GM19438 (cell line): ENCODE results near the gene EPX.
"Not testable (repeated sequence)": the region's sequence is repeated elsewhere in the genome, so short reads cannot be mapped to it uniquely, and the experiment has no call there.

ENCODE experiments used
- ATAC-seq: cut with Tn5 transposase; IDR thresholded peaks from one replicate; pipeline ENCODE4 v1.9.1; 2021; ENCODE audit warnings: low read depth; ENCODE audit not compliant: unreplicated experiment

The EPX gene, protein sequence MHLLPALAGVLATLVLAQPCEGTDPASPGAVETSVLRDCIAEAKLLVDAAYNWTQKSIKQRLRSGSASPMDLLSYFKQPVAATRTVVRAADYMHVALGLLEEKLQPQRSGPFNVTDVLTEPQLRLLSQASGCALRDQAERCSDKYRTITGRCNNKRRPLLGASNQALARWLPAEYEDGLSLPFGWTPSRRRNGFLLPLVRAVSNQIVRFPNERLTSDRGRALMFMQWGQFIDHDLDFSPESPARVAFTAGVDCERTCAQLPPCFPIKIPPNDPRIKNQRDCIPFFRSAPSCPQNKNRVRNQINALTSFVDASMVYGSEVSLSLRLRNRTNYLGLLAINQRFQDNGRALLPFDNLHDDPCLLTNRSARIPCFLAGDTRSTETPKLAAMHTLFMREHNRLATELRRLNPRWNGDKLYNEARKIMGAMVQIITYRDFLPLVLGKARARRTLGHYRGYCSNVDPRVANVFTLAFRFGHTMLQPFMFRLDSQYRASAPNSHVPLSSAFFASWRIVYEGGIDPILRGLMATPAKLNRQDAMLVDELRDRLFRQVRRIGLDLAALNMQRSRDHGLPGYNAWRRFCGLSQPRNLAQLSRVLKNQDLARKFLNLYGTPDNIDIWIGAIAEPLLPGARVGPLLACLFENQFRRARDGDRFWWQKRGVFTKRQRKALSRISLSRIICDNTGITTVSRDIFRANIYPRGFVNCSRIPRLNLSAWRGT

DNA sequence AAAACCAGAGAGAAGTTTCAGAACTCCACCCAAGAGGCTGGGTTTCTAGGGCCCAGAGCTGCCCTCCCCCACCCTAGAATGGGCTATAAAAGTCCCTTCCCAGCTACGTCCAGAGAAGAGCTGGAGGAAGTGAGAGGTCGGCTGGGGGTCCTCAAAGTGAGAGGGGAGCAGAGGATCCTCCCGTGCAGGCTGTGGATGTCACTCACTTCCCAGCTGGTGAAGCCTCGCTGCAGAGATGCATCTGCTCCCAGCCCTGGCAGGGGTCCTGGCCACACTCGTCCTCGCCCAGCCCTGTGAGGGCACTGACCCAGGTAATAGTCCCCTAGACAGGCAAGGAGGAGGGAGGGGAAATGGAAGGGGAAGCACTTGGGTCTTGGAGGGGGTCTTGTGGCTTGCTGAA lies at the start of gene EPX:
EPX (plus strand) TSS at position 115 of the 400 bp plus-strand sequence; CDS start at position 236, 121 bp downstream.
- no peak for ATAC-seq

DNA sequence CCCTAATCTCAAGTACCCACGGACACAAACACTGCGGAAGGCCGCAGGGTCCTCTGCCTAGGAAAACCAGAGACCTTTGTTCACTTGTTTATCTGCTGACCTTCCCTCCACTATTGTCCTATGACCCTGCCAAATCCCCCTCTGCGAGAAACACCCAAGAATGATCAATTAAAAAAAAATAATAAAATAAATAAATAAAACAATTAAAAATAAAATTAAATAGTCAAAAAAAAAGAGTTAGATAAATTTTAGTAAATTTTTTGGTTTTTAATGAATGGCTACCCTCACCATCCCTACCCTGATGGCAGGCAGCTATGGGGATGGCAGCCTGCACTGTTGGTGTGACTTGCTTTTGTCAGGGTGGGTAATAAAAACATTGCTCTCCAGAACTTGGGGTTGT lies 49.2 kb upstream of the EPX start:
- not testable (repeated sequence) for ATAC-seq

DNA sequence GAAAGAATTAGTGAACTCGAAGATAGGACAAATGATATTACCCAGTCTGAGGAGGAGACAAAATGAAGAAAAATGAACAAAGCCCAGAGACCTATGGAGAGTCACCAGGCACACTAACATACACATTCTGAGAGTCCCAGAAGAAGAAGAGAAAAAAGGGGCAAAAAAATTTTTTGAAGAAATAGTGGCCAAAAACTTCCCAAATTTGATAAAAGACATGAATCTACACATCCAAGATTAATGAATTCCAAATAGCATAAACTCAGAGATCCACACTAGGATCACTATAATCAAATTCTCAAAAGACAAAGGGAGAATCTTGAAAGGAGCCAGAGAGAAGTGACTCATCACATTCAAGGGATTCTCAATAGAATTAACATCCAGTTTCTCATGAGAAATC lies 47.7 kb upstream of the EPX start:
- no peak for ATAC-seq

DNA sequence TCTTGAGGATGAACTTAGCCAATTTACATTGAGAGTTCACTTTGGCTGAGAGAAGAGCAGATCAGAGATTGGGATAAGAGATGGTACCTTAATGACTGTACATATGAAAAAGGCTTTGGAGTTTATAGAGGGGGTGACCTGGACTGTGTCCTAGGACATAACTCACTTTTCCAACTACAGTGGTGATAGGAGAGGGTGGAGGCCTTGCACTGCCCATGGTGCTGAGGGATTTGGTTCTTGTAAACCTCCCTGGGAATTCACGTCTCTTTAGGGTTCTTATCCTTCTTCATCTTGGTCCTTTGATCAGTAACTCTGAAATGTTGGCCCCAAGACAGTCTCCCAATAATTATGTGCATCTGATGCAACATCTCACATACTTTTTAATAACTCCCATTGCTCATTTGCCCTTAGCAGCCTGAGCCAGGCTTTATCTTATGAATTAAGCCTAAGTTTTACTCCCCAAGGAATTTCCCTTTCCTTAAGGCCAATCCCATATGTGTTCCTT lies 44.5 kb upstream of the EPX start, which contains the start of gene OR4D1:
OR4D1 (plus strand) TSS at position 455 of the 505 bp plus-strand sequence. CDS start 6,770 bp downstream, outside the sequence.
- ATAC-seq, result no peak

DNA sequence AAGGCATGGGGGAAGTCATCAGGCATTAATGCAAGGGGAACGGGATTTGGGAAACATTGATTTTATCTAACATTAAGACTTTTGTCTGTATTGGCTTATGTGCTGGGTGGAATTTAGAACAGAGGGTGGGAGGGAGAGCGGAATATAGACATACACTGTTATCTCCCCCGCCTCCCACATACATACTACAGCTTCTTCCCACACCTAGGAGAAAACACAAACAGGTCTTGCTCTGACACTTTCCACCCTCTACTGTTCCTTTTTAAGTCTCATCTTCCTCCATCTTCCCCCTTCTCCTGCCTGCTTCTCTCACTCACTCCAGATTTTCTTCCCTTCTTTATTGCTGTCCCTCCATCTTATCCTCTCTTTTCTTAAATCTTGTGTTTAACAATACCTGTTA lies 43.9 kb upstream of the EPX start:
- ATAC-seq, result no peak

DNA sequence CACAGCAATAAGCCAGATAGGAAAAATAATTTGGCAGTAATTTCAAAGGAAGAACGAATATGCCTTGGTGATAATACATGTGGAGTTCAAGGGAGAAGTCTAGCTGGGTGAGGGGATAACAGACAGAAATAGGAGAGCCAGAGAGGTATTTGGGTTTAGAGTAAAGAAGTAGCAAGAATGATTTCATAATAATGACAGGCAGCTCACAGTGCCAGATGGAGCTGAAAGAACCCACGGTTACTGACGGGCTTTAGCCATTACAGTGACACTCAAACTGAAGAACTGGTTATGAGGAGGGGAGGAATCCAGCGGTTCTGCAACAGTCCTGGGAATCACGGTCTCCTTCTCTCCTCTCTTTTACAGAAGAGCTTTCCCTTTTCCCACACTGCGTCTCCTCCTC lies 42.1 kb upstream of the EPX start:
- ATAC-seq, result no peak

DNA sequence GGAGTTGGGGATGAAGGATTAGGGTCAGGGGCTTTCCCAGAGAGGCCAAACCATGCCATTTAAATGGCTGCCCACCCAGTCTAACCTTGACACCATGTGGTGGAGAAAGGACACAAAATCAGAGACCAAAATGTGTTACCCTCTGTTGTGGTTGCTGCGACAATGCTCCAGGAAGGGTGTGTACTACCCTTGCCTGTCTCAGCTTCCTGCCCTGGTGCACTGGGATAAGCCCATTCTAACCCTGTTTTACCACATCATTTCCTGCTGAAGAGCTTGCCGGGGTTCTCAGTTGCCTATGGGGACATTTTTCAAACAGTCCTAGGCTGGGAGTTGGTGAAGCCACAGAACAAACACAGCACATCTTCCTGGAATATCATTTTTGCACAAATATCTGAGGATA lies 39.5 kb upstream of the EPX start:
- no peak for ATAC-seq

DNA sequence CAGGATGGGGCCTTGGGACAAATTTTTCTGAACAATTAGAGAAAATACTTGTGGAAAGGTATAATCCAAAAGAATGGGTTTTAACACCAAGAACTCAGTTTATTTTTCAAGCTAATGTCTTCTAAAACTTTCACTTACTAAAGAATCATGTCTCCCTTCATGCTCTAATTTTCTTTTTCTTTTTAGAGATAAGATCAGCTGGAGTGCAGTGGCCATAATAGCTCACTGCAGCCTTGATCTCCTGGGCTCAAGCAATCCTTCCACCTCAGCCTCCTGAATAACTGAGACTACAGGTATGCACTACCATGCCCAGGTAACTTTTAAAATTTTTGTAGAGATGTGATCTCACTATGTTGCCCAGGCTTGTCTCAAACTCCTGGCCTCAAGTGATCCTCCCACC lies 38.9 kb upstream of the EPX start:
- no peak for ATAC-seq

DNA sequence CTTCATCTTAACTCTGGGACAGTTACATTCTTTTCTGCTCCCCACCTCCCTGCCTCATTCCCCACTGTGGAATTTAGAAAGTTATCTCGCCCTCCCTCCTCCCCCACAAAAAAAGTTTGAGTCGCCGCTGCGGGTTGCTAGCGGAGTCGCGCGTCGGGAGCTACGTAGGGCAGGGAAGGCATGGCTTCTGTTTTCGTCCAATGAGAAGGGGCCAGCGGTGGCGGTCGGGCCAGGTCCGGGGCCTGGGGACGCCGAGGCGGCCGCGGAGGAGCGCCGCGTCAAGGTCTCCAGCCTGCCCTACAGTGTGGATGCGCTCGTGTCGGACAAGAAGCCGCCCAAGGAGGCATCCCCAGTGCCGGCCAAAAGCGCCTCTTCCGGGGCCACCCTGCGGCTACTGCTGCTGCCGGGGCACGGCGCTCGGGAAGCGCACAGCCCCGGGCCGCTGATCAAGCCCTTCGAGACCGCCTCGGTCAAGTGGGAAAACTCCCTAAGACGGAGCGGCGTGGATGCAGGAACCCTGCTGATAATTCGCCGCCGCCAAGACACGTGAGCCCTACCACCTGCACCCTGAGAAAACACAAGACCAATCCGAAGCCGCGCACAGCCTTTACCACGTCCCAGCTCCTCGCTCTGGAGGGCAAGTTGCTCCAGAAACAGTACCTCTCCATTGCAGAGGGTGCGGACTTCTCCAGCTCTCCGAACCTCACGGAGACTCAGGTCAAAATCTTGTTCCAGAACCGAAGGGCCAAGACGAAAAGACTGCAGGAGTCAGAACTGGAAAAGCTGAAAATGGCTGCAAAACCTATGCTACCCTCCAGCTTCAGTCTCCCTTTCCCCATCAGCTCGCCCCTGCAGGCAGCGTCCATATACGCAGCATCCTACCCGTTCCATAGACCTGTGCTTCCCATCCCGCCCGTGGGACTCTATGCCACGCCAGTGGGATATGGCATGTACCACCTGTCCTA lies 35.4 kb upstream of the EPX start:
- ATAC-seq, result no peak

DNA sequence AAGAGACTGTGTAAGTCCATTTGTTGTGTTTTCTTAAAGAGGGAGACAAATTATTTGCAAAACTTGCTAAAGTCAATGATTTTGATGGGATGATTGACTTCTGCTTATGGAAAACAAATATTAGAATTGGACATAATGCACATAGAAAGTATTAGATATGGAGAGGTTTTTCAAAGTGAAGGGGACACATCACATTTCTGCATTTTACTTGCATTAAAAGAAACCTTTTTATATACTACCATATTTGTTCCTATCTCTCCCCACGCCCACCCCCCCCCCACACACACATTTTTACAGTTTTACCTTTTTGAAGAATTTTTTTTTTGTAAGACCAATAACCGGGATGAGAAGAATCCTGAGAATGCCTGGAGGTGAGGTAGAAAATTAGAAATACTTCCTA lies 34.3 kb upstream of the EPX start:
- no peak for ATAC-seq

DNA sequence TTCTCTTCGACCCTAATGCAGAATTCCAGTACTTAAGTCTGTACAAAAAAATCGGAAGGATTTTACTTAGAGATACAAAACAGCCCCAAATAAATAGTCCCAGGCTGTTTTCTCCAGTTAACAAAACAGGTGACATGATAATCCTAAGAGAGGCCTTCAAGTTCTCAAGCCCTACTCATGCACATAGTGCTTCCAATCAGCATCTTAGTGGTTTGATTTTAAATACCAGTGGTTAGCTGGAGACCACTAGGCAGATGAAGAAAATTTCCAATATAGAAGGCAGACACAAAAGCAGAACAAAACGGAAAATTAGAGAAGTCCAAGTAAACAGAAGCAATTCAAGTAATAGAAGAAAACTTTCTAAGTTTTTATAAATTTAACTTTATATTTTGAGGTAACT lies 31.0 kb upstream of the EPX start:
- ATAC-seq, result no peak

DNA sequence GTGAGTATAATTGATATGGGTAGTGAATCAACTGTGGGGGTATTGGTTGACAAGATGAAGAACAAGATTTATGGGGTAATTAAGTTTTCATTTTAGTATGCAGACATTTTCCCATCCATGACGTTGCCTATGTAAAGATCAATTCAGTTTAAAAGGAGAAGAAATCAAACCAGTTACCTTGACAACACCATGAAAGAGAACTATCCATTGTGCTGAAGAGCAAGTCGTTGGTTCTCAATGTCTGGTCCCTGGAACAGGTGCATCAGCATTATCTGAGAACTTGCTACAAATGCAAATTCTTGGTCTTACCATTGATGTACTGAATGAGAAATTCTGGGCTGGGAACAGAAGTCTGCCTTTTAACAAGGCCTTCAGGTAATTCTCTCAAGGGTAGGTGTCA lies 26.5 kb upstream of the EPX start:
- ATAC-seq, result no peak

DNA sequence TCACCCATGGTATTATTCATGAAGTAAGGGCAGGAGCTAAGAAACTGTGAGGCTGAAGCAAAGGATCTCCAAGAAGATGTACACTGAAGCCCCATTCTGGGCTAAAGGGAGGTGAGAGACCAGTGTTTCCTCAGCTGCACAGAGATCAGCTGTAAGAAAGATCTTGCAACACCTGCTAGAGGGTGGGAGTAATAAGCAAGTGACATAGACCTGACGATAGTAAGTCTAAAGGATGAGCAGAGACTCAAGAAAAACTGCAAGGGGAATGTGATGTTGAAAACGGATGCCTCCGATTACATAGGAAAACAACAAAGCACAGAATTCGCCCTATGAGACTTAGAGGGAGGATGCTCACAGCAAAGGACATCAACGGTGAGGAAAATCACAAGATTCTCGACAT lies 25.8 kb upstream of the EPX start, which contains the start of gene OR4D2:
OR4D2 (plus strand) TSS at position 301 of the 400 bp plus-strand sequence. CDS start 2,674 bp downstream, outside the sequence.
- no peak for ATAC-seq

DNA sequence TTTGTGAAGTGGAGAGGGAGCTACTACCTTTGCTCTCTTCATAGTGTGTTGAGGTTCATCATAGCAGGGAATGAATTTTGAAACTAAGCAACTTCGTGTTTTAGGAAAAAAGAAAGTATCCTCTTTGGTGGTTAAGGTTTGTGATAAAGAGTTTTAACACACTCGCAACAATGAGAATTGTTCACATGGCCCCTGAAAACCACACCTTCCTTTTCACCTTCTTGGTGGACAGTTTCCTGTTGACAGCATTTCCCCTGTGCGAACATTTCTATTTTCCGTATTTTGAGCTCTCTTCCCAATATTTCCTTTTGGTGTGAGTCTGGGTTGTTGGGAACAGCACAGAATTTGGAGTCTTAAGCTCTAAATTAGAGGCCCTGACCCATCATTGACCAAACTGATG lies 21.9 kb upstream of the EPX start:
- ATAC-seq, result no peak

DNA sequence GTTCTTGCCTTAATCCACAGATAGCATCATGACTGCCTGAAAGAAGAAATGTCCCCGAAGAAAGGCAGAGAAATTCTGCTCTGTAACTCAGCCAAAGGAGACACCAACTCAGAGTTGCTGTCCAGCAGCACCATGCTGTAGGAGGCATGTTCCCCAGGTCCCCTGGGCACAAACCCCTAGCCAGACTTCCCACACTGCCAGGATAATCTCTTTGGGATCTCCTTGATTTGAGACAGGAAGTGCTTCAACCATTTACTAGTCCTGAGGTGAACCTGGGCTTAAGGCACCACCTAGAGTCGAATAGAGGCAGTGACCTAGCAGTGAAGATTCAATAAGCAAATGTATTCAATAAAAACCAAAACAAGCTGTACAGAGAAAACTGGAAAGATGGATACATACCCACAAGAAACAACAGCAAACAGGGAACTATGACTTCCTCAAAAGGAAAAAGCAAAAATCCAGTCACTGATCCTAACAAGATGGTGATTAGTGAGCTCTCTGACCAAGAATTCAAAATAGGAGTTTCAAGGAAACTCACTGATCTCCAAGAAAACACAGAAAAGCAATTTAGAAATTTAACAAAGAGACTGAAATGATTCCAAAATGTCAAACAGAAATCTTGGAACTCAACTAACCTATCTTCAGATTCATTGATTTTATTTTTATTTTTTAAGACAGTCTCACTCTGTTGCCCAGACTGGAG lies 20.0 kb upstream of the EPX start:
- no peak for ATAC-seq

DNA sequence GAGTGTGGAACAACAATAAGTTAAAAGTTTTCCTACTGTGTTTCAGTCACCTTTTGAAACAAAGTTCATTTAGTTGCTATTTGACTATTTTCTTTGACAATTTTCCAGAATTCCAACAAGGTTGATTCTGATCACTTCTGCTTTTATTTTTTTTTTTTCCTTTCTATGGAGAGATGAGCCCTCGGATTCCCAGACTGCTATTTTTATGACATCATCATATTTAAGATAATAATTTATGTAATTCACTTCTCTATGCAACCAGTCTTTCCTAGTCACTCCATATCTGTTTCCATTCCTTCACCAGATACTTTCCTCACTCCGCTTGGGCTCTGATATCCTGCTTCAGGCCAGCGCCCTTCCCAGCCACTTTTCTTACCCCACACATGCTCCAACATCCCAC lies 17.7 kb upstream of the EPX start:
- no peak for ATAC-seq

DNA sequence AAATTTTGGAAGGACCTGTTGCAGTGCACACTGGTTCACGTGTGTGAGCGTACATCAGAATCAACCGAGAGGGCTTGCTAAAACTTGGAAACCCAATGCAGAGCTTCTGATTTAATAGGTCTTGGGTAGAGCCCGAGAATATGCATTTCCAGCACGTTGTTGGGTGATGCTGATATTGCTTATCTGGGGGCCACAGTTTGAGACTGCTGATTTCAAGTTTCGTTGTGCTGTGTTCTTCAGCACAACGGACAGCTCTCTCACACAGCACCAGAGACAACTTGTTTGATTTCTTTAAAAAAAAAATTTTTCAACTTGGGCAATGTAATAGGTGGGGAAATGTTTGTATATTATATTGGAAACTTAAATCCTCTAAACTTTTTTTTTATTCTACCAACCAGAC lies 16.3 kb upstream of the EPX start:
- no peak for ATAC-seq

DNA sequence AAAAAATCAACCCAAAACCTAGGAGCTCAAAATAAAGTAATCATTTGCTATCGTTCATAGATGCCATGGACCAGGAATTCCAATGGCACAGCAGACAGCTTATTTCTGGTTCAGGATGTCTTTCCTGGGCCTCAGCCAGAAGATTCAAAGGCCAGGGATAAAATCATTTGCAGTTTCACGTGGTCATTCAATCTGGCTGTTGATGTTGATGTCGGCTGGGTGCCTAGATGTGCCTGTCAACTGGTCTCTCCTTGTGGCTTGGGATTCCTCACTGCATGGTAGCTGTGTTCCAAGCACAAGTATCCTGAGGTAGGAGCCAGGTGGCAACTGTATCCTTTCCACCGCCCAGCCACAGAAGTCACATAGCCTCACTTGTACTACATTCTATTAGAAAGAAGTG lies 10.7 kb upstream of the EPX start:
- no peak for ATAC-seq

DNA sequence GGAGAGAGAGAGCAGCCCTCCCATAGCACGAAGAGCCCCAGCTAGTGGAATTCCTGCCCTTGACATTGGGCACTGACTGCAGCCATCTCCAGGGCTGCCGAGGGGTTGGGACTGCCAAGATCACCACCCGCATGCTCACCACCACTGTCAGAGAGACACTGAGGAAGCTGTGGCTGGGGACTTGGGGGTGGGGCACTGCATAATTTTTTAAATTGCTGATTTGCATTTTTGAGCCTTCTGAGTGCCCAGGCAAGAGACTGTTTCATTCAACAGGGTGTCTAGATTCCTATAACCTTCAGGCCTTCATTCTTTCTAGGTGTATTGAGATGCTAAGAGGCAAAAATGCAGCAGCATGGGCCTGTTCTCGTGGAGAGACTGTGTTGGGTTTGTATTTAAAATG lies 9.0 kb upstream of the EPX start:
- no peak for ATAC-seq
